ENCODE data around the gene LYL1.

The LYL1 gene

DNA sequence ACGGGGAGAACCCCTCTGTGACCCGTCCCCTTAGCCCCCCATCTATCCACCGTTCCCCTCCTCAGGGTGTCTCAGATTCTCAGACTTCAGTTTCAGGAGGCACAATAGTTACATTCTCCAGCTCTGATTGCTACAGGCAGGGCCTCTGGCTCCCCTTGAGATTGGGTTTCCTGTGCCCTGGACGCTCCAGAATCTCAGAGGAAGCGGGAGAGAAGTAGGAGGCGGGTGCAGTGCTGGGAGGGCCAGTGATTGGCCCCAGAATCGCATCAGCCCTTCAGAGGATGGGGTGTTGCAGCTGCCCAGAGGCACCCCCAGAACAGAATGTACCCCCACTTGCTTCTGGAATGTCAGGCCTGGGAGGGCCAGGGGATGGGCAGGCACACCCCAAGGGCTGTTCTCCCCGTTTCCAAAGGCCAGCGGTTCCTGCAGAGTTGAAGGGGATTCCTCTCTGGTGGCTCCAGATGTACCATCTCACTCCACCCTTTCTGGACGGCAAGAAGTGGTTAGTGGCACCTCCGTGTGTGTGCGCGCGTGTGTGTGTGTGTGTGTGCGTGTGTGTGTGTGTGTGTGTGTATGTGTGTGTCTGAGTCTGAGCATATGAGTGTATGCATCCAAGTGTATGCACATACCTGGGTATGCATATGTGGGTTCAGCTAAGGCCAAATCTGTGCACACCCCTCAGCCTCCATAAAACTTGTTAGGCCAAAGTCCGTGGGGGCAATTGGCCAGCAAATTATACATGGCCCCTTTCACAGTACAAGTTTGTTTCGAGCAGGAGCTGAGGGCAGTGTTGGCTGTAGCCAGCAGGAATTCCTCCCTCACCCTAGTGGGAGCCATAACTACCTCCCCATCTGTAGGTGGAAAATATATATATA lies 35.5 kb downstream of the LYL1 start:
- WGBS: 91% methylated on average over 17 of the region's 17 CpGs
- no peak overlapping the region for H3K4me3 ChIP-seq (ENCODE audit: low read length)
- no peak overlapping the region for H3K27ac ChIP-seq (ENCODE audit: low read depth, low read length)
- no peaks in the 10 kb centered on the region for H3K4me1 ChIP-seq (ENCODE audit: insufficient read depth, low read length)
- H3K9ac ChIP-seq (ENCODE audit: low read depth, low read length): no peak overlapping the region
- H3K27me3 ChIP-seq (ENCODE audit: insufficient read depth, low read length): peaks cover 57% of the 10 kb centered on the region
- H3K9me3 ChIP-seq (ENCODE audit: insufficient read depth, low read depth, low read length): no peaks in the 10 kb centered on the region
- no peaks in the 10 kb centered on the region for H3K36me3 ChIP-seq (ENCODE audit: insufficient read depth, low read length)

GRCh38 chr19:13066226-13066625 lies 36.4 kb downstream of the LYL1 start:
- 84% methylated on average over 5 of the region's 5 CpGs for WGBS
- Histone ChIP-seq H3K4me3 (ENCODE audit: low read length) (no peak overlapping the region), H3K27ac (ENCODE audit: low read depth, low read length) (no peak overlapping the region), H3K9ac (ENCODE audit: low read depth, low read length) (no peak overlapping the region), H3K27me3 (ENCODE audit: insufficient read depth, low read length) (peaks cover 62% of the 10 kb centered on the region), H3K36me3 (ENCODE audit: insufficient read depth, low read length) (no peaks in the 10 kb centered on the region), H3K9me3 (ENCODE audit: insufficient read depth, low read depth, low read length) (no peaks in the 10 kb centered on the region), H3K4me1 (ENCODE audit: insufficient read depth, low read length) (0 out of 2 replicates have a peak, but pooled peaks cover under 1% of the 10 kb centered on the region)

- Histone ChIP-seq H3K27me3 (ENCODE audit: insufficient read depth, low read length) (peaks cover 73% of the 10 kb centered on the region), H3K9me3 (ENCODE audit: insufficient read depth, low read depth, low read length) (no peaks in the 10 kb centered on the region), H3K4me1 (ENCODE audit: insufficient read depth, low read length) (peaks cover 15% of the 10 kb centered on the region), H3K36me3 (ENCODE audit: insufficient read depth, low read length) (no peaks in the 10 kb centered on the region), H3K9ac (ENCODE audit: low read depth, low read length) (no peak overlapping the region), H3K4me3 (ENCODE audit: low read length) (no peak overlapping the region), H3K27ac (ENCODE audit: low read depth, low read length) (no peak overlapping the region)
- 87% methylated on average over 6 of the region's 6 CpGs for WGBS
Observed at GRCh38 chr19:13064092-13064489, 38.6 kb downstream of the LYL1 start.

DNA sequence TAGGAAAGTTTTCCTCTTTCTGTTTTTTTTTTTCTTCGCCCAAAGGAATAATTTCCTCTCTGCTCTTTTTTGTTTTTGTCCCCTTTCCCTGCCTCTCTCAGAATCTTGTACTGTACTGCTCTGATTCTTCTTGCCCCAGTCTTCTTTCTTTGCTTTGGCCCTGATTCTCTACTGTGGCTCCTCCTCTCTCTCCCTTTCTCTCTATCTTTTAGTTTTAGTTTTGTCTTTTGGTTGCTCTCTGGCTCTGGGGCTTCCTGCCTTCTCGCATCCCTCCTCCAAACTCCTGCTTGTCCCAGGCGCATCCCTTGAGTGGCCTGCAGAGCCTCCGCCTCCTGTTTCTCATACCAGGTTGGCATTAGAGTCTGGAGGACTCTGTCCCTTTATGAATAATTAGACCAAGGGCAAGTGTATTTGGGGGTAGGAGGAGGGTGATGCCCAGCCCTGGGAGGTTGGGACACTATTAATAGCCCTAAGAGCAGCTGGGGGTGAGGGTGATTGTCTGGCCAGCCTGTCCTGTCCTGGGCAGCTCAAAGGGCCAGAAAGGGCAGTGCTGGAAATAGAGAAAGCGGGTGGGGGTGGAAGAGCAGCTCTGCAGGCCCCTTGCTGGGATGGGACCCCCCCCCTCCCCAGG lies 39.1 kb downstream of the LYL1 start:
- WGBS: 84% methylated on average over 4 of the region's 5 CpGs
- H3K27me3 ChIP-seq (ENCODE audit: insufficient read depth, low read length): peaks cover 76% of the 10 kb centered on the region
- no peak overlapping the region for H3K4me3 ChIP-seq (ENCODE audit: low read length)
- no peak overlapping the region for H3K9ac ChIP-seq (ENCODE audit: low read depth, low read length)
- no peaks in the 10 kb centered on the region for H3K36me3 ChIP-seq (ENCODE audit: insufficient read depth, low read length)
- H3K9me3 ChIP-seq (ENCODE audit: insufficient read depth, low read depth, low read length): no peaks in the 10 kb centered on the region
- no peak overlapping the region for H3K27ac ChIP-seq (ENCODE audit: low read depth, low read length)
- H3K4me1 ChIP-seq (ENCODE audit: insufficient read depth, low read length): peaks cover 19% of the 10 kb centered on the region

GRCh38 chr19:13062317-13062716 lies 40.3 kb downstream of the LYL1 start:
- no peak overlapping the region for H3K9ac ChIP-seq (ENCODE audit: low read depth, low read length)
- H3K9me3 ChIP-seq (ENCODE audit: insufficient read depth, low read depth, low read length): no peaks in the 10 kb centered on the region
- H3K4me1 ChIP-seq (ENCODE audit: insufficient read depth, low read length): peaks cover 25% of the 10 kb centered on the region
- H3K4me3 ChIP-seq (ENCODE audit: low read length): no peak overlapping the region
- H3K27me3 ChIP-seq (ENCODE audit: insufficient read depth, low read length): peaks cover 85% of the 10 kb centered on the region
- H3K36me3 ChIP-seq (ENCODE audit: insufficient read depth, low read length): no peaks in the 10 kb centered on the region
- no peak overlapping the region for H3K27ac ChIP-seq (ENCODE audit: low read depth, low read length)

- Histone ChIP-seq H3K27me3 (ENCODE audit: insufficient read depth, low read length) (peaks cover 96% of the 10 kb centered on the region), H3K27ac (ENCODE audit: low read depth, low read length) (no peak overlapping the region), H3K36me3 (ENCODE audit: insufficient read depth, low read length) (no peaks in the 10 kb centered on the region), H3K4me1 (ENCODE audit: insufficient read depth, low read length) (peaks cover 36% of the 10 kb centered on the region), H3K9ac (ENCODE audit: low read depth, low read length) (no peak overlapping the region), H3K9me3 (ENCODE audit: insufficient read depth, low read depth, low read length) (no peaks in the 10 kb centered on the region), H3K4me3 (ENCODE audit: low read length) (peak overlapping the region; percentile 54)
- WGBS: 2% methylated on average over 40 of the region's 40 CpGs
Observed at GRCh38 chr19:13060964-13061927, 41.4 kb downstream of the LYL1 start.

DNA sequence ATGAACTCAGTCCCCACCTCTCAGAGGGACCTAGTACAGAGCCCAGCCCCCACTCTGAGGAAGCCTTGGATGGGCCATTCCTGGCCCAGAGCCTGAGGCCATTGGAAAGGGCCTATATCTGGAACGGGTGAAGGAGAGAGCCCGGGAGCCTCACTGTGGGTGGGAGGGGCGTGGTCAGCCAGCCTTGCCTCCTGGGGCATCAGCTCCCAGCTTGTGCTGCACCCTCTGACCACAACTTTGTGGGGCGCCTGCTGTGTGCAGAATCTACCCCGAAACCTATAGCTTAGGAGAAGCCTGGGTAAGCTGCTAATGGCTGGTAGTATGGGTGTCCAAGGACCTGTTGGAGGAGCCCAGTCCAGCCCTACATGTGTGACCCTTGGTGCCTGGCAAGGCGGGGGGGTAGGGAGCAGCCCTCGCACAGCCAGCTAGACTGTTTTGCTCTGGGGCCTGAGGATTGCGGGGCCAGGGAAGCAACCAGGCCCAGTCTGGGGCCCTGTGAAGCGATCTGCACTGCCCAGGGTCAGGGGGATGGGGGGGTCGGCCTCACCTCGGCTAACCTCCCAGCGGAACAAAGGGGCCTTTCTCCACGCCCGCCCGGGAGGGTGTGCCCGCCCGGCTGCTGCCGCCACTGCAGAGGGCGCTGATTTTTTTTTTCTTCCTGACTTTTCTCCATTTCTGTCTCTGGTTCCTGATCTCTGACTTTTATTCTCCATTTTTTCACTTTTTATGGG lies 42.3 kb downstream of the LYL1 start:
- no peak overlapping the region for H3K9ac ChIP-seq (ENCODE audit: low read depth, low read length)

DNA sequence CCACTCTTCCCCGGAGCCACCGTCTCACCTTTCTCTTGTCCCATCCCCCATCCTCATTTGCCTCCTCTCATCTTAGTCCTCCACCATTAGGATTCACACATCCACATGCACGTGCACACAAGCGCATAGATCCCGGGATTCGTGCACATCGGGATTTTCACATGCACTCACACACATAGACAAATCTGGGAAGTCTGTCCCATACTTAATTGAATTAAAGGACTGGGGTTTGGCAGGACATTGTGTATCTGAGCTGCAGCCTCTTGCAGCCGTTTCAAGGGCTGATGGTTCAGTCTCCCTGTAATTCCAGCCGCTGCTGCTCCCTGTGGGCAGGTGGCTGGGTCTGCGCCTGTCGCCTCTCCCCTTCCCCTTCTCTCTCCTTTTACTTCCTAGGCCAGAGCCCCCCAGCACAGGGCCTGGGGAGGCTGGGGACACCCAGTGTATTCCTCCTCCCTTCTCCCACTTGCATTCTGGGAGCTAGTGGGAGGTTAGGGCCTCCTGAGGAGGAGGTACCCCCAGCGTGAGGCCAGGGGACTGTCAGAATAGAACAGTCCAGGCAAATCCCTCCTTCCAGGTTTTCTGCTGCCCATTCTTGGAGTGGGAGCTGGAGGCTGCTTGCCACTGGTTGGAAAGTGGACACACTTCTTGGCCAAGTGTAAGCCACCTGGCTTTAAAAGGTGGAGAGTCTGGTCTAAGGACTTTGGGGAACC lies 43.6 kb downstream of the LYL1 start:
- Histone ChIP-seq H3K4me1 (ENCODE audit: insufficient read depth, low read length) (peaks cover 50% of the 10 kb centered on the region), H3K4me3 (ENCODE audit: low read length) (no peak overlapping the region), H3K9ac (ENCODE audit: low read depth, low read length) (no peak overlapping the region), H3K9me3 (ENCODE audit: insufficient read depth, low read depth, low read length) (no peaks in the 10 kb centered on the region), H3K27ac (ENCODE audit: low read depth, low read length) (no peak overlapping the region), H3K27me3 (ENCODE audit: insufficient read depth, low read length) (peaks cover 100% of the 10 kb centered on the region), H3K36me3 (ENCODE audit: insufficient read depth, low read length) (no peaks in the 10 kb centered on the region)
- WGBS: 57% methylated on average over 12 of the region's 12 CpGs

More for the DNA sequence above, 42.3 kb downstream of the LYL1 start:
- WGBS: 24% methylated on average over 19 of the region's 19 CpGs
- peaks cover 100% of the 10 kb centered on the region for H3K27me3 ChIP-seq (ENCODE audit: insufficient read depth, low read length)
- H3K36me3 ChIP-seq (ENCODE audit: insufficient read depth, low read length): no peaks in the 10 kb centered on the region
- H3K4me1 ChIP-seq (ENCODE audit: insufficient read depth, low read length): peaks cover 41% of the 10 kb centered on the region
- no peaks in the 10 kb centered on the region for H3K9me3 ChIP-seq (ENCODE audit: insufficient read depth, low read depth, low read length)
- peak overlapping the region; percentile 54 for H3K4me3 ChIP-seq (ENCODE audit: low read length)
- no peak overlapping the region for H3K27ac ChIP-seq (ENCODE audit: low read depth, low read length)

DNA sequence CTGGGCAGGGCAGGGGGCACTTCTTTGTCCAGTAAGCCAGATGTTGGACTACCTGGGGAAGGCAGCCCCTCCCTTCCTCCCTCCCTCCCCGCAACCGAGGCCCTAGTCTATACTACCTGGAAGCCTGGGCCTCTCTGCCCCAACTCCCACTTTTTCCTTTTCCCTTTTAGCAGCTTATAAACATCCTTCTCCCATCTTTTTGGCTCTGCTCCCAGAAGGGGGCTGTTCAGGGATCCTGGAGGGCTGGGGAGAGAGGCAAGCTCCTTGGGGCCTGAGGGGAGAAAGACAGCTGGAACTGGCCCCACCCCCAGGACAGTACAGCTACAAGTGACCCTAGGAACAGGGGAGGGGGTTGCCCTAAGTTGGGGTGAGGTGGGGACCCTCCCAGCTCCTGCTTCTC lies 44.9 kb downstream of the LYL1 start:
- peaks cover 58% of the 10 kb centered on the region for H3K4me1 ChIP-seq (ENCODE audit: insufficient read depth, low read length)
- no peak overlapping the region for H3K9ac ChIP-seq (ENCODE audit: low read depth, low read length)
- no peak overlapping the region for H3K4me3 ChIP-seq (ENCODE audit: low read length)
- no peaks in the 10 kb centered on the region for H3K36me3 ChIP-seq (ENCODE audit: insufficient read depth, low read length)
- 52% methylated on average over 2 of the region's 2 CpGs for WGBS
- peaks cover 100% of the 10 kb centered on the region for H3K27me3 ChIP-seq (ENCODE audit: insufficient read depth, low read length)
- no peaks in the 10 kb centered on the region for H3K9me3 ChIP-seq (ENCODE audit: insufficient read depth, low read depth, low read length)
- H3K27ac ChIP-seq (ENCODE audit: low read depth, low read length): no peak overlapping the region

DNA sequence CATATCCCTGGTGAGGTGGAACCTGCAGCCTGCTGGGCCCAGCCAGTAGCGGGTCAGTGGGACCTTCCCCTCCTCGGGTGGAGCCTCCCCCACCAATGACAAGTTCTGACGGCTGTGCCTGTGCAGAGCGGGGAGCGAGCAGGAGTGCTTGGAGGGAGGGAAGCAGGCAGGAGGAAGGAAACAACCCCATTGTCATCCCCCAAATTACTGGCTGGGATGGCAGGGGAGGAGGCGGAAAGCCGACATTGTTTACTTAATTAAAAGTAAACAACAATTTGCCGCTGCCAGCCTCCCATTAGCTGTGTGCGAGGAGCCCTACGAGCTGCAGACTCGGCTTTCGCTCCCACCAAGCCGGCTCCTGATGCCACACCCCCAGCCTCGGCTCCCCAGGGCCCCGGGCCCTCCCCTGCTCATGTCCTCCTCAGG lies 45.5 kb downstream of the LYL1 start:
- H3K4me3 ChIP-seq (ENCODE audit: low read length): no peak overlapping the region
- no peaks in the 10 kb centered on the region for H3K9me3 ChIP-seq (ENCODE audit: insufficient read depth, low read depth, low read length)
- H3K4me1 ChIP-seq (ENCODE audit: insufficient read depth, low read length): peaks cover 60% of the 10 kb centered on the region
- H3K9ac ChIP-seq (ENCODE audit: low read depth, low read length): no peak overlapping the region
- no peak overlapping the region for H3K27ac ChIP-seq (ENCODE audit: low read depth, low read length)
- H3K27me3 ChIP-seq (ENCODE audit: insufficient read depth, low read length): peaks cover 100% of the 10 kb centered on the region
- no peaks in the 10 kb centered on the region for H3K36me3 ChIP-seq (ENCODE audit: insufficient read depth, low read length)
- 9% methylated on average over 10 of the region's 15 CpGs for WGBS
